ENCODE data around the gene TLNRD1.

The TLNRD1 gene

DNA sequence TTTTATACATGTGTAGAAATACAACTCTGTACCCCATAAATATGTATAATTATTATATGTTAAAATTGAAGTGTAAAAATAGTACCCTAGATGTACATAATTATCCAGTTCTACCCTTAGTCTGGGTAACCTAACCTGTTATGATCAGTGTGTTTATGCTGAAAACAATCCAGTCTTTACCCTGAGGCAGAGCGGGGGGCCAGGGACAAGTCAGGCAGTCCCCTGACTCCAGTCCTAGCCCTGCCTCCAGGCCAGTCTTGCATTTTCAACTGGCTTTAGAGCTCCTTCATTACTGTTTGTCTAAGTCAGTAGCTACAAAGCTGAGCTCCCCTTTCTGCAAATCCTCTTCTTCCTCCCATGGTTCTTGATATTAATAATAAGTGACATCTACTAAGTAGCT is 14.2 kb upstream of the TLNRD1 start:
- no peak overlapping the region for H3K4me3 ChIP-seq (replicated peaks; ENCODE audit: low read depth, low read length)
- TF ChIP-seq, protein P1, sequence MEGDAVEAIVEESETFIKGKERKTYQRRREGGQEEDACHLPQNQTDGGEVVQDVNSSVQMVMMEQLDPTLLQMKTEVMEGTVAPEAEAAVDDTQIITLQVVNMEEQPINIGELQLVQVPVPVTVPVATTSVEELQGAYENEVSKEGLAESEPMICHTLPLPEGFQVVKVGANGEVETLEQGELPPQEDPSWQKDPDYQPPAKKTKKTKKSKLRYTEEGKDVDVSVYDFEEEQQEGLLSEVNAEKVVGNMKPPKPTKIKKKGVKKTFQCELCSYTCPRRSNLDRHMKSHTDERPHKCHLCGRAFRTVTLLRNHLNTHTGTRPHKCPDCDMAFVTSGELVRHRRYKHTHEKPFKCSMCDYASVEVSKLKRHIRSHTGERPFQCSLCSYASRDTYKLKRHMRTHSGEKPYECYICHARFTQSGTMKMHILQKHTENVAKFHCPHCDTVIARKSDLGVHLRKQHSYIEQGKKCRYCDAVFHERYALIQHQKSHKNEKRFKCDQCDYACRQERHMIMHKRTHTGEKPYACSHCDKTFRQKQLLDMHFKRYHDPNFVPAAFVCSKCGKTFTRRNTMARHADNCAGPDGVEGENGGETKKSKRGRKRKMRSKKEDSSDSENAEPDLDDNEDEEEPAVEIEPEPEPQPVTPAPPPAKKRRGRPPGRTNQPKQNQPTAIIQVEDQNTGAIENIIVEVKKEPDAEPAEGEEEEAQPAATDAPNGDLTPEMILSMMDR (IDR thresholded peaks at IDR 0.05; ENCODE audit: low read depth, low read length, missing control alignments): no peak
- DNase-seq (ENCODE audit: extremely low read depth, low read depth): no peak

DNA sequence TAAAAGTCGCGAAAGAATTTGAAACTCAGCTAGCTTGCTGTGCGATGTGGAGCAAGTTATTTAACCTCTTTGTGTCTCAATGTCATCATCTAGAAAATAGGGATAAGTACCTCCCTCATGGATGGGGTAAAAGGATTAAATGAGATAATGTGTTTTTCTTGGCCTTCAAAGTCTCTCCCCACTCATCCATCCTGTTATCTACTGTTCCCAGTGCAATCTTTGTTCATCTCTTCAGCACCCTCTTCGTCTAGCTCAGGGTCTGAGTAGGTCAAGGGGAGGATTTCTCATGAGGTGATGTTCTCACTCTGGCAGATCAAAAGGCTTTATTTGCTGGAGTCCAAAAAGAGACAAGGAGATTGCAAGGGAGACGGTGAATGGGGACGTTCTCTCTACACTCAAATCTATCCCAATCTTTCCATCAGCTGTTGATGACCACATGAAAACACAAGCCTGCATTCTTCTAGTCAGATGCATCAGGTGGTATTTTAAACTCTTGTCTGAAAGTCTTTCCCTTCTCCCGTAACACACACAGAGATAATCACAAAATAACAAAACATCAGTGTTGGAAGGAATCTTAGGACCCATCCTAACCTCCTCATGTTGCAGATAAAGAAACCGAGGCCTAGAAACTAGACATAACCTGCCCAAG is 12.5 kb upstream of the TLNRD1 start:
- TF ChIP-seq, protein P1 (IDR thresholded peaks at IDR 0.05; ENCODE audit: low read depth, low read length, missing control alignments): no peak
- H3K4me3 ChIP-seq (replicated peaks; ENCODE audit: low read depth, low read length): peak overlapping the region; percentile 82
- no peak for DNase-seq (ENCODE audit: extremely low read depth, low read depth)

DNA sequence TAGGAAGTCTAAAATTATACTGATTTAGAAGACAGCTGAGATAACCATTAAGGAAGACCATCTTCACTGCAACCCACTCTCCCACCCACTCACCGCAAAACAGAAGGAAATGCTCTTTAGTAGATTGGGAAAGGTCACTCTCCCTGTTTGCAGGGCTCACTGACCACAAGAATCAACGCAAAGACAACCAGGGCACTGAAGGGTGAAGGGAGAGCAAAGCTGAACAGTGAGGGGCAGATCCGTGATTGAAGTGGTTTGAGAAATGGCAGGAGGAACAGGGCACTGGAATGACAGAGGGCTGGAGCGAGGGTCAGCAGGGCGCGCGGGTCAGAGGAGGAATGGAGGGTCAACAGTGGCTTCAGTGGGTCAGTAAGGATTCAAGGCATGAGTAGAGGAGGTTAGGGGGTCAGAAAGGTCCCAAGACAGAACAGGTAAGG is 11.6 kb upstream of the TLNRD1 start:
- no peak for DNase-seq (ENCODE audit: extremely low read depth, low read depth)
- TF ChIP-seq, protein P1 (IDR thresholded peaks at IDR 0.05; ENCODE audit: low read depth, low read length, missing control alignments): no peak
- H3K4me3 ChIP-seq (replicated peaks; ENCODE audit: low read depth, low read length): peak overlapping the region; percentile 82

DNA sequence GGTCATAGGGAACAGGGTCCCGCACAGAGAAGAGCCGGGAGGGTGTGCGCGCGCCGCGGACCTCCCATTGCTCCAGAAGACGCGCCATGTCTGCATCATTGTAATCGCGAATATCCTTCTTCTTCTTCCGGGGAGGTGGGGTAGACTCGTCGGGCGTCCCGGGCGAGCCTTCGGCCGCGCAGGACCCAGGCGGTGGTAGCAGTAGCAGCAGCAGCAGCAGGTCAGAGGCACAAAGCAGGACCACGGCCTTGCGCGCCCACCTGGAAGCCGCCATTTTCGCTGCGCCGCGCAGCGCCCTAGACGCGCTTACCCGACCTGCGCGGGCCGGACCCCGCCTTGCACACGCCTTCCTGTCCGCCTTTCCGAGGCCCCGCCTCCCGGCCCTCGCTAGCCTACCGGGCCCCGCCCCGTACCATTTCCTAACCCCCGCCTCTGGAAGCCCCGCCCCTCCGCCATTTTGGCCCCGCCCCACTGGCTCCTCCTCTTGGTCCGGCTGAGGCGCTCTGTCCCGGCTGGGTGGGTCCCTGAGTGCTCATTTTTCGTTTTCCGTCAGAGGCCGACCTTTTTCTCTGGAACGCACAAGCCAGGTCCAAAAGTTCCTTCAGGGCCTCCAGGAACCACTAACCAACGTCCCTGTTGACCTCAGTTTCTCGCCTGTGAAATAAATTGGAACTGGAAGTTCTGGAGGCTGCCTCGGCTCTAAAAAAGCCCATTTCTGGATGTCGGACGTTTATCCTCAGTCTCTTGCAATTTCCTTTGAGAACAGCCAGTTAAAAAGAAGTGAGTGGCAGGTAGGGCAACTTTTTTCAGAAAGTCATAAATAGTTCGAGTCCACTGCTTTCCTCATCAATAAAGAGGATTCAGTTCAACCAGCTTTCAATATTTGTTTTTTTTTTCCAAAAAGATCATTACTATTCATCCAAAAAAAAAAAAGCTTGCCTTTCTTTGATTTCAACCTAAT is 10.9 kb upstream of the TLNRD1 start, which contains the start of gene MESD:
MESD (minus strand) TSS at position 302 of the 961 bp plus-strand sequence; CDS start at position 274, 28 bp downstream.
- peak; percentile 70 for DNase-seq (ENCODE audit: extremely low read depth, low read depth)
- peak within 1 kb of the TSS; percentile 82 for H3K4me3 ChIP-seq (replicated peaks; ENCODE audit: low read depth, low read length)
- TF ChIP-seq, protein P1 (IDR thresholded peaks at IDR 0.05; ENCODE audit: low read depth, low read length, missing control alignments): no peak

DNA sequence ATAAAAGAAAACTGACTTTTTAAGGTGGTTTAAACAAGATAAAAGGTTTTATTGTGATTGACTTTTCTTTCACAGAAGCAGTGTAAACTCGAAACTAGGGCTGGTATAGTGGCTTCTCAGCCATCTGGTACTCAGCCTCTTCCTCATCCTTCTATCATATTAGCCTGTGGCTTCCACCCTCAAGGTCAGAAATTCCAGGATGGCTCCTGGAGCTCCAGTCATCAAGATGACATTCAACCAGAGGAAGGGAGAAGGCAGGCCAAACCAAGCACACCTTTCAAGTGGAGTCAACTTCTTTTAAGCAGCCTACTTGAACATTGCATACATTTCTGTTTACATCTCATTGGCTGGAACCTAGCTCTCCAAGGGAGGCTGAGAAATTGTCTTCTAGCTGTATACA is 9.8 kb upstream of the TLNRD1 start:
- no peak for DNase-seq (ENCODE audit: extremely low read depth, low read depth)
- TF ChIP-seq, protein P1 (IDR thresholded peaks at IDR 0.05; ENCODE audit: low read depth, low read length, missing control alignments): no peak

DNA sequence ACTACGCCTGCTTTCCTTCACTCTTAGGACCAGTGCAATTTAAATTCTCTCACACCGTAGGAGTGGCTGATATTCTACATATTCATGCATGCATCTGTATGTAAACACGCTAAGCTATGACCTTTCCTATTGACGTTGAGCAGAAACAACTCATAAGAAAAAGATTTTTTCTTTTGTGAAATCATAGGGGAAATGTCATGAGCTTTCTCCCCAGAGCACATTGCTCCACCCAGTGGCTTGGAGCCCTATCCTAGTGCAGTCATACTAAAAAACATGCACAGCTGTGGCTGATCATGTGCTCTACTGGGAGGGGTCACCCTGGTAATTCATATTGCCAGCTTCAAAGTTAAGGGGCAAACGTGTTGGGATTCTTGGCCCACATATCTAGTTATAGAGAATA is 9.3 kb upstream of the TLNRD1 start:
- TF ChIP-seq, protein P1 (IDR thresholded peaks at IDR 0.05; ENCODE audit: low read depth, low read length, missing control alignments): peak; percentile 10
- H3K4me3 ChIP-seq (replicated peaks; ENCODE audit: low read depth, low read length): no peak overlapping the region
- DNase-seq (ENCODE audit: extremely low read depth, low read depth): no peak

More for the DNA sequence above, 9.8 kb upstream of the TLNRD1 start:
- no peak overlapping the region for H3K4me3 ChIP-seq (replicated peaks; ENCODE audit: low read depth, low read length)

Measured in HFF-Myc (cell line).